HepG2 (cell line): ENCODE measurements around the gene CSNK1D. TPM values are rescaled to one million over a fixed set of nuclear protein-coding genes. Genes with fewer than 3 reads are reported as not detected.

Experiments
- BHLHE40 ChIP-seq: IDR thresholded peaks from 2 replicates; pipeline ENCODE4 v1.6.1; 2011; ENCODE audit warnings: low read length, improper control_type of control experiment
- BORCS8-MEF2B ChIP-seq: sonication (generic); formaldehyde crosslinking; IDR thresholded peaks from 2 replicates; pipeline ENCODE4 v1.8.0; 2022; ENCODE audit warnings: mild to moderate bottlenecking, missing genetic modification reagents
- FIP1L1 ChIP-seq: fragments of 200-400 bp; formaldehyde crosslinking; IDR thresholded peaks from 2 replicates; pipeline ENCODE4 v1.6.1; 2018; ENCODE audit warnings: low read depth, mild to moderate bottlenecking, low read length, moderate library complexity, borderline replicate concordance; ENCODE audit not compliant: insufficient read depth
- FOXP1 ChIP-seq, 2 experiments: fragments of 450-650 bp in 1 of 2; IDR thresholded peaks; 2 replicates each; pipeline ENCODE4 v1.6.1; 2017 to 2018; ENCODE audit warnings: antibody characterized with exemption in 1 of 2
- HMG20A ChIP-seq: IDR thresholded peaks from 2 replicates; pipeline ENCODE4 v1.6.1; 2016; ENCODE audit warnings: borderline replicate concordance
- HNRNPK ChIP-seq: fragments of 200-400 bp; formaldehyde crosslinking; IDR thresholded peaks from 2 replicates; pipeline ENCODE4 v1.6.1; 2018; ENCODE audit warnings: low read length, low read depth, moderate library complexity, mild to moderate bottlenecking; ENCODE audit not compliant: poor library complexity, severe bottlenecking
- IKZF1 ChIP-seq: fragments of 450-650 bp; IDR thresholded peaks from 2 replicates; pipeline ENCODE4 v1.7.1; 2016
- MAZ ChIP-seq, 2 experiments: sonication (generic) in 1 of 2; formaldehyde crosslinking in 1 of 2; IDR thresholded peaks; 2 replicates each; pipeline versions ENCODE4 v1.5.0 to v1.6.1; 2012 to 2020; ENCODE audit warnings: low read depth in 2 of 2, mild to moderate bottlenecking in 2 of 2, borderline replicate concordance in 1 of 2, improper control_type of control experiment in 1 of 2, low read length in 1 of 2, missing genetic modification reagents in 1 of 2, moderate library complexity in 1 of 2
- PAWR ChIP-seq: sonication (generic); formaldehyde crosslinking; IDR thresholded peaks from 2 replicates; pipeline ENCODE4 v1.4.0; 2020; ENCODE audit warnings: missing genetic modification reagents, mild to moderate bottlenecking, borderline replicate concordance
- POLR2A ChIP-seq, 2 experiments: IDR thresholded peaks; 2 replicates each; pipeline ENCODE4 v1.6.1; 2011; ENCODE audit warnings: low read depth in 2 of 2, low read length in 2 of 2, mild to moderate bottlenecking in 1 of 2, moderate library complexity in 1 of 2; ENCODE audit not compliant: insufficient read depth in 1 of 2
- RBAK ChIP-seq: sonication (generic); formaldehyde crosslinking; IDR thresholded peaks from 2 replicates; pipeline ENCODE4 v1.5.1; 2020; ENCODE audit warnings: mild to moderate bottlenecking, missing genetic modification reagents
- RFXAP ChIP-seq: sonication (generic); formaldehyde crosslinking; IDR thresholded peaks from 2 replicates; pipeline ENCODE4 v1.4.0; 2020; ENCODE audit warnings: missing genetic modification reagents, borderline replicate concordance
- SP5 ChIP-seq: IDR thresholded peaks from 2 replicates; pipeline ENCODE4 v1.6.1; 2016; ENCODE audit warnings: low read depth, borderline replicate concordance
- TGIF2 ChIP-seq: IDR thresholded peaks from 2 replicates; pipeline ENCODE4 v1.6.1; 2016; ENCODE audit warnings: control low read depth, missing compliant biosample characterization
- U2AF1 ChIP-seq: fragments of 200-400 bp; formaldehyde crosslinking; optimal IDR thresholded peaks from 2 replicates; pipeline ENCODE3; 2017; ENCODE audit warnings: mild to moderate bottlenecking, low read depth, low read length
- U2AF2 ChIP-seq: fragments of 200-400 bp; formaldehyde crosslinking; IDR thresholded peaks from 2 replicates; pipeline ENCODE4 v1.6.1; 2017; ENCODE audit warnings: low read depth, mild to moderate bottlenecking, low read length
- XBP1 ChIP-seq: sonication (generic); formaldehyde crosslinking; IDR thresholded peaks from 2 replicates; pipeline ENCODE4 v1.5.0; 2020; ENCODE audit warnings: missing genetic modification reagents
- ZFP91 ChIP-seq: sonication (generic); formaldehyde crosslinking; IDR thresholded peaks from 2 replicates; pipeline ENCODE4 v1.9.0; 2022; ENCODE audit warnings: missing genetic modification reagents, mild to moderate bottlenecking, borderline replicate concordance
- ZNF235 ChIP-seq: sonication (generic); formaldehyde crosslinking; IDR thresholded peaks from 2 replicates; pipeline ENCODE4 v1.8.1; 2023; ENCODE audit warnings: mild to moderate bottlenecking, missing genetic modification reagents, borderline replicate concordance
- ZNF709 ChIP-seq: sonication (generic); formaldehyde crosslinking; IDR thresholded peaks from 2 replicates; pipeline ENCODE4 v1.5.0; 2020; ENCODE audit warnings: mild to moderate bottlenecking, missing genetic modification reagents
- ZSCAN25 ChIP-seq: sonication (generic); formaldehyde crosslinking; IDR thresholded peaks from 2 replicates; pipeline ENCODE4 v1.8.0; 2022; ENCODE audit warnings: mild to moderate bottlenecking, missing genetic modification reagents
- polyA plus RNA-seq, 8 experiments: library from polyadenylated mRNA; depleted of rRNA in 3 of 8; stranded (reverse) in 7 of 8; unstranded in 1 of 8; fragments of >200 nt; fragmentation: Illumina TruSeq in 4 of 8; extraction: Trizol in 4 of 8; gene quantifications; 2 replicates each; pipeline versions ENCODE4 v1.2.1 to v1.2.3, GENCODE V29; 2011 to 2016; ENCODE audit warnings: low read depth in 4 of 8, missing spikeins in 1 of 8, mixed read lengths in 1 of 8; ENCODE audit not compliant: insufficient read depth in 1 of 8
- total RNA-seq, 5 experiments: library from RNA; depleted of rRNA; stranded (reverse); fragments of >200 nt; fragmentation: Illumina TruSeq; extraction: Trizol; gene quantifications; 2 replicates each; pipeline ENCODE4 v1.2.3, GENCODE V29; 2016; ENCODE audit warnings: low read depth in 1 of 5
- TF ChIP-seq, protein P1 (sequence below): sonication (generic); formaldehyde crosslinking; conservative IDR thresholded peaks from 2 replicates; pipeline ENCODE4 v1.4.0; 2020; ENCODE audit warnings: missing genetic modification reagents
- TF ChIP-seq, protein P2 (sequence below): sonication (generic); formaldehyde crosslinking; IDR thresholded peaks from 2 replicates; pipeline ENCODE4 v1.8.1; 2022; ENCODE audit warnings: low read depth, mild to moderate bottlenecking, missing genetic modification reagents

CSNK1D gene
- total and polyA plus RNA-seq, 2 of the 13 experiments (the other 11 are each of a cell fraction or from before 2014, with no cell fraction given): 31.5 to 128 TPM

DNA sequence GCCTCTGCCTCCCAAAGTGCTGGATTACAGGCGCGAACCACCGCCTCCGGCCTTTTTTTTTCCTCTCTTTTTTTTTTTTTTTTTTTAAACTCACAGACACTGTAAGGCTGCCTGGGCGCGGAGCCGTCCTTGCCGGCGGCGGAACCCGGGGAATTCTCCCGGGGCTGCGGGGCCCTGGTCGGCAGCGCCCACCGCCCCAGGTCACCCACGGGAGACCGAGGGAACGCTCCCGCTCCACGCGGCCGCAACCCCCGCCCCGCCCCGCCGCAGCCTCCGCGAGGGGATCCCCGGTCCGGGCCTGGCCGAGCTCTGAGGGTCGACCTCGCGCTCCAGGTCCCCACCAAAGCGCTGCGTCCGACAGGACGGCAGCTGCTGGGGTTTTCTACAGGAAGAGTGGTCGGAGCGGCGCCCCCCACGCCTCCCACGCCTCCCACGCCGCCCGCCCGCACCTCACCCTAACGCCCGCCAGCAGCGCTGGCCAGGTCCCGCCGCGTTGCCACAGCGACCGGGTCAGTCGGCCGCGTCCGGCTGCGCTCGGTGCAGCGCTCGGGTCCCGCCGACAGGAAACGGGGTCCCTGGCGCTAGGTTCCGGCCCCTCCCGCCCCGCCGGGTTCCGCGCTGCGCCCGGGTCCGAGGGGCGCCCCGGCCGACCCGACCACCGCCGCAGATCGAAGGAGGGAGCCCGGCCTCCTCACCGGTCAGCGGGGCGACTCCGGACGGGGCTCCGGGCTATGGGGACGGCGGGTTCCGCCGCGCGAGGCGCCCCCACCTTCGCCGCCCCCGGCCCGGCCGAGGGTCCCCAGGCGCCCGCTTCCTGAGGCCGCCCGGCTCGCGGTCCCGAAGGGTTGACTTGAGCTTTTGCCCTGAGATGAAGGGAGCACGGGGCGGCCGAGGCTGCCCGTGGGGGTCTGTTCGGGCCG, 60.9 kb downstream of the CSNK1D start, which contains the start of gene CCDC57 (continued):
- TF ChIP-seq, protein P1, sequence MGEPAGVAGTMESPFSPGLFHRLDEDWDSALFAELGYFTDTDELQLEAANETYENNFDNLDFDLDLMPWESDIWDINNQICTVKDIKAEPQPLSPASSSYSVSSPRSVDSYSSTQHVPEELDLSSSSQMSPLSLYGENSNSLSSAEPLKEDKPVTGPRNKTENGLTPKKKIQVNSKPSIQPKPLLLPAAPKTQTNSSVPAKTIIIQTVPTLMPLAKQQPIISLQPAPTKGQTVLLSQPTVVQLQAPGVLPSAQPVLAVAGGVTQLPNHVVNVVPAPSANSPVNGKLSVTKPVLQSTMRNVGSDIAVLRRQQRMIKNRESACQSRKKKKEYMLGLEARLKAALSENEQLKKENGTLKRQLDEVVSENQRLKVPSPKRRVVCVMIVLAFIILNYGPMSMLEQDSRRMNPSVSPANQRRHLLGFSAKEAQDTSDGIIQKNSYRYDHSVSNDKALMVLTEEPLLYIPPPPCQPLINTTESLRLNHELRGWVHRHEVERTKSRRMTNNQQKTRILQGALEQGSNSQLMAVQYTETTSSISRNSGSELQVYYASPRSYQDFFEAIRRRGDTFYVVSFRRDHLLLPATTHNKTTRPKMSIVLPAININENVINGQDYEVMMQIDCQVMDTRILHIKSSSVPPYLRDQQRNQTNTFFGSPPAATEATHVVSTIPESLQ (CRISPR knock-in tag): 0 out of 2 replicates have a peak, but pooled peaks have one; percentile 80
- TF ChIP-seq TGIF2 (CRISPR knock-in tag): no peak
- TF ChIP-seq SP5: no peak
- peak; percentile 45; the same call in 1 of the 2 replicates for TF ChIP-seq BHLHE40
- no peak for TF ChIP-seq FOXP1 (IDR thresholded peaks at IDR 0.05)
- TF ChIP-seq FOXP1 (CRISPR knock-in tag; IDR thresholded peaks at IDR 0.05): no peak
- TF ChIP-seq BORCS8-MEF2B (CRISPR knock-in tag): peak; percentile 96
- TF ChIP-seq ZFP91 (CRISPR knock-in tag): peak; percentile 75
- TF ChIP-seq ZNF709 (CRISPR knock-in tag): peak; percentile 37; the same call in 1 of the 2 replicates
- TF ChIP-seq U2AF1: peak; percentile 34
- TF ChIP-seq MAZ (IDR thresholded peaks at IDR 0.05; ENCODE audit: borderline replicate concordance, low read depth, low read length): peak; percentile 96
- TF ChIP-seq MAZ (CRISPR knock-in tag; IDR thresholded peaks at IDR 0.05; ENCODE audit: low read depth): peak; percentile 97
- TF ChIP-seq HMG20A: no peak
- peak; percentile 39; the same call in 1 of the 2 replicates for TF ChIP-seq ZSCAN25 (CRISPR knock-in tag)
- no peak for TF ChIP-seq HNRNPK
- TF ChIP-seq XBP1 (CRISPR knock-in tag): no peak
- TF ChIP-seq U2AF2: peak; percentile 93; the same call in 1 of the 2 replicates
- peak in 1 of 2 experiments; percentile 53; a peak in 1 of 4 replicates for TF ChIP-seq POLR2A (IDR thresholded peaks at IDR 0.05; ENCODE audit: insufficient read depth in 1 of 2, low read depth in 2 of 2, low read length in 2 of 2)
- no peak for TF ChIP-seq PAWR (CRISPR knock-in tag)
- TF ChIP-seq FIP1L1: 0 out of 2 replicates have a peak, but pooled peaks have one; percentile 76
- no peak for TF ChIP-seq IKZF1
- TF ChIP-seq, protein P2, sequence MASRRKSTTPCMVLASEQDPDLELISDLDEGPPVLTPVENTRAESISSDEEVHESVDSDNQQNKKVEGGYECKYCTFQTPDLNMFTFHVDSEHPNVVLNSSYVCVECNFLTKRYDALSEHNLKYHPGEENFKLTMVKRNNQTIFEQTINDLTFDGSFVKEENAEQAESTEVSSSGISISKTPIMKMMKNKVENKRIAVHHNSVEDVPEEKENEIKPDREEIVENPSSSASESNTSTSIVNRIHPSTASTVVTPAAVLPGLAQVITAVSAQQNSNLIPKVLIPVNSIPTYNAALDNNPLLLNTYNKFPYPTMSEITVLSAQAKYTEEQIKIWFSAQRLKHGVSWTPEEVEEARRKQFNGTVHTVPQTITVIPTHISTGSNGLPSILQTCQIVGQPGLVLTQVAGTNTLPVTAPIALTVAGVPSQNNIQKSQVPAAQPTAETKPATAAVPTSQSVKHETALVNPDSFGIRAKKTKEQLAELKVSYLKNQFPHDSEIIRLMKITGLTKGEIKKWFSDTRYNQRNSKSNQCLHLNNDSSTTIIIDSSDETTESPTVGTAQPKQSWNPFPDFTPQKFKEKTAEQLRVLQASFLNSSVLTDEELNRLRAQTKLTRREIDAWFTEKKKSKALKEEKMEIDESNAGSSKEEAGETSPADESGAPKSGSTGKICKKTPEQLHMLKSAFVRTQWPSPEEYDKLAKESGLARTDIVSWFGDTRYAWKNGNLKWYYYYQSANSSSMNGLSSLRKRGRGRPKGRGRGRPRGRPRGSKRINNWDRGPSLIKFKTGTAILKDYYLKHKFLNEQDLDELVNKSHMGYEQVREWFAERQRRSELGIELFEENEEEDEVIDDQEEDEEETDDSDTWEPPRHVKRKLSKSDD (CRISPR knock-in tag): peak; percentile 84
- TF ChIP-seq ZNF235 (CRISPR knock-in tag): peak; percentile 96; the same call in 1 of the 2 replicates
- TF ChIP-seq RBAK: no peak
- TF ChIP-seq RFXAP (CRISPR knock-in tag): peak; percentile 72; the same call in 1 of the 2 replicates
